KOPT-K1 (cell line): Measurements from ENCODE around the gene FETUB.
"Not testable (repeated sequence)": the region's sequence is repeated elsewhere in the genome, so short reads cannot be mapped to it uniquely, and the experiment has no call there.

ENCODE experiments used
- H3K27ac ChIP-seq: fragments of 200-600 bp; sonication (generic); 2 replicates; pipeline ENCODE4 v1.5.1; 2016; ENCODE audit warnings: antibody characterized with exemption, mild to moderate bottlenecking, low read depth, low read length; ENCODE audit not compliant: poor library complexity, severe bottlenecking
- H3K36me3 ChIP-seq: fragments of 200-600 bp; sonication (generic); 2 replicates; pipeline ENCODE4 v1.5.1; 2017; ENCODE audit warnings: antibody characterized with exemption, mild to moderate bottlenecking, low read length, moderate library complexity; ENCODE audit not compliant: insufficient read depth
- H3K9me3 ChIP-seq: fragments of 200-600 bp; sonication (generic); 2 replicates; pipeline ENCODE4 v1.5.1; 2017; ENCODE audit warnings: antibody characterized with exemption, low read length, mild to moderate bottlenecking; ENCODE audit not compliant: insufficient read depth, poor library complexity, severe bottlenecking

Gene FETUB

DNA sequence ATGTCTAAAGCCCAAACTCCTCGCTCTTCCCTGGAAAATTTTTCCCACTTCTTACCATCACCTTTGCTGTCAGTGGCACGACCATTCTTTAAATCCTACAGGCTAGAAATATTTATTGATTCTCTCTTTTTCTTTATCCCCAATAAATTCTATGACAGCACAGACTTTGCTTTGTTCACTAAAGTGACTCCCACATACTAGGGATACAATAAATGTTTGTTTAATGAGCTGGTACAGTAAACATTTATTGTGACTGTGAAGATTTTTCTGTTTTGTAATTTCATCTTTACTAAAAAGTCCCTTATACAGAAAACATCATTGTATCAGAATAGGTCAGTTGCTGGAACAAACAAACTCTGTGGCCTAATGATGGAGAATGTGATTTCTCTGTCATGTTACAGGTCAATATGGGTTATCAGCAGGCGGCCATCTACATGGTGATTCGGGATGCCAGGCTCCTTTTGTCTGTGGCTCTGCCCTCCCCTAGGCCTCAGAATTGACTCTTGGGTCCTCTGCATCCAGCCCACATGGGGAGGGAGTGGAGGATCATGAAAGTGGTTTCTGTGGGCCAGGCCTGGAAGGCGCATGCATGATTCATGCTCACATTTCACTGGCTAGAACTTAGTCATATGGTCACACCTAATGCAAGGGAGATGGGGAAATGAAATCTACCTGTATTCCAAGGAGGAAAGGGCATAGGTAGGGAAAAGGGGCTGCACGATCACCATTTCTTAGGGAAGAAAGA, 54.3 kb downstream of the FETUB start:
- Histone ChIP-seq H3K9me3 (no peaks in the 10 kb centered on the region), H3K27ac (no peak overlapping the region)

DNA sequence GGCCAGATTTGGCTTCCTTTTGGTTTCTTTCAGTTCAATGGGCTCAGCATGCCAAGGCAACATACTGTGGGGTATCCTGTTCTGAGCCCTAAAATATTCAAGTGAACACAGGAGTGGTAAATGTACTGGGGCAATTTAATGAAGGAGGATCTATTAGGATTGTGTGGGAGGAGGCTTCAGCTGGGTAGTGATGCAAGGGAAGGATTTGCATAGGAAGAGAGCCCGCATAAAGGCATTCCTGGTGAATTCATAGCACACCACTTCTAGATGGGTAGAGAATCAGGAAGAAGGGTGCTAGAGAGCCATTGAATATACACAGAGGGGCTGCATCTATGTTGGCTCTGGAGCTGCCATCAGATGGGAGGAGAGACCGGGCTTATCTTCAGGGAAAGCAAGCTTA, 56.3 kb downstream of the FETUB start:
- H3K9me3 ChIP-seq: no peaks in the 10 kb centered on the region
- no peak overlapping the region for H3K27ac ChIP-seq
- H3K36me3 ChIP-seq: no peaks in the 10 kb centered on the region

More for the DNA sequence above, 54.3 kb downstream of the FETUB start:
- no peaks in the 10 kb centered on the region for H3K36me3 ChIP-seq

DNA sequence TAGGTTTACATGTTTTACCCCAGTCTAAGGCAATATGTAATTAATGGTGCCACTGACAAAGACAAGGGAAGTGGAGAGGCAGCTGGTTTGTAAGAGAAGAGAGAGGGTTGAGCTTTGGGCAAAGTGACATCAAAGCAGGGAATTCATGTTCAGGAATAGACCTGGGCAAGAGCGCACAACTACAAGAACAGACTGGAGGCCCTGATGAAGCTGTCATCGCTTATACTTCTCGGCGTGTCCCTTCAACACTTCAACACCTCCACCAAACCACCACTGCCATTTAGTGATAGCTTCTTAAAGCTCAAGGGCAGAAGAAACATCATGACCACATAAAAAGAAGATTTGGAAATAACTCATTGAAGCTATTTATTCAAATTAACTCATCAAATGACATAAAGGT, 57.3 kb downstream of the FETUB start:
- H3K36me3 ChIP-seq: no peaks in the 10 kb centered on the region
- H3K27ac ChIP-seq: no peak overlapping the region
- no peaks in the 10 kb centered on the region for H3K9me3 ChIP-seq

DNA sequence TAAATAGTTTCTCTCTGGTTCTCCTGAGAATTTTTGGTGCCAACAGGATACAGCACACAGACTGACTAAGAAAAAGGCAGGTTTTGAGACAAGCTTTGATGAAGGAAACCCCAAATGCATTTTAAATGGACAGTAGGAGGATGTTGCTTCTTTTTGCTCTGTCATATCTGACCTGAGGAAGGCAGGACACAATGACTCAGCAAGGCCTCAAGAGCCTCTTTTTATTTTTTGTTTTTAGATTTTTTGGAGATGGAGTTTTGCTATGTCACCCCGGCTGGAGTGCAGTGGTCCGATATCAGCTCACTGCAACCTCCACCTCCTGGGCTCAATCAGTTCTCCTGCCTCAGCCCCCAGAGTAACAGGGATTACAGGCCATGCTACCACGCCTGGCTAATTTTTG, 60.1 kb downstream of the FETUB start:
- no peaks in the 10 kb centered on the region for H3K9me3 ChIP-seq
- no peaks in the 10 kb centered on the region for H3K36me3 ChIP-seq
- H3K27ac ChIP-seq: no peak overlapping the region

DNA sequence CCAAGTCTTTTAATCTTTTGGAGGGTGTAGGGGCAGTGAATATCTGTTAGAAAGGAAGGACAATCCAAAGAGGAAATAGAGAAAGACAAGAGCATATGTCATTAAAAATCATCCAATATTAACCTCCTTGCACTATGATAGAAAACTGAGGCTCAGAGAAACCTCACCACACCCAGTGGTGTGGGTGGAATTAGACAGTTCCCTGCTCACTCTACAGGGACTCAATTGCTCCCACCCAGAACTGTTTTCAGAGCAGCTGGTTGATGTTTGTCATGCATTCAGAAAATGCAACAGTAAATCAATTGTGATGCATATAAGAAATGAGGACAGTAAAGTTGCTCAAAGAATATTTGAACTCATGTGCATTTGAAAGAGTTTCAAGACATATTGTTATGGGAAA, 62.3 kb downstream of the FETUB start:
- H3K9me3 ChIP-seq, H3K36me3 ChIP-seq: not testable (repeated sequence)

More for the DNA sequence above, 62.3 kb downstream of the FETUB start:
- H3K27ac ChIP-seq: not testable (repeated sequence)
